NCI-H2171 (cell line): ENCODE measurements around the gene MPZ.
"Not testable (repeated sequence)": the region's sequence is repeated elsewhere in the genome, so short reads cannot be mapped to it uniquely, and the experiment has no call there.

ENCODE experiments used
- DNase-seq: peaks from one replicate; lab custom pipeline; 2025; lab: John Stamatoyannopoulos, UW

MPZ gene

DNA sequence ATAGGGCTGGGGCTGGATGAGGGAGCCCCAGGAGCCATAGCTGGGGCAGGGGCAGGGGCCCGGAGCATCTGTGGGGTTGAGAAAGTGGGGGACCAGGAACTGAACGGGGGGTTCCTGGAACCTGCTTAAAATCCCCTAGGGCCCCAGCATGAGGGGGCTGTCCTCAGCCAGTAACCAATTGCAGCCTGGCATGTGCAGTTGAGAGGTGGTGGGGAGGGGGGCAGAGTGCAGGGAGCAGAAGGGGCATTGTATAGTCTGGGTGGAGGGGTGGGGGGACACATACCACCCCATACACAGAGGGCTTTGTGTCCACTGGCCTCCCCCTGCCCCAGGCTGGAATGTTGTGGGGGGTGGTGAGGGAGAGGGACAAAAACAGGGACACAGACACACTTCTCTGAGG, at the start of gene MPZ:
Gene MPZ, minus strand, starts transcription at position 101 of the 400 bp plus-strand sequence. Its CDS starts 63 bp downstream, at position 38.
- no peak for DNase-seq

DNA sequence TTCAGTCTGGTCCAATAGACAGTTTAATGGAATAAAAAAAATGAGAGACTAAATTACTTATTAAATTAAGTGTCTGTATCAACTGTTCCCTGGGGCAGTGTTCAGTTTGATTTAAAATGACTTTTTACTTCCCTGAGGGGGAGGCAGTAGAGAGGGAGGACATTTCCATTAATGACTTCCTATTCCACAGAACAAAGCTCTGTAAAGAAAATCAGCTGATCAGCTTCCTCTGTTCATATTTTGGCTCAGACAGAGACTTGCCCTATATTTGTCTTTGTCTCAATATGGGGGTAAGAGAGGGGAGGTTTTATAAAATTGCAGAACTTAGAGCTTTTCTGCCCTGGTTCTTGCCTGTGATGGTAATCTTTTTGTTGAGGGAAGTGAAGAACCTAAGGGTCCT, 49.5 kb upstream of the MPZ start:
- DNase-seq, result no peak

DNA sequence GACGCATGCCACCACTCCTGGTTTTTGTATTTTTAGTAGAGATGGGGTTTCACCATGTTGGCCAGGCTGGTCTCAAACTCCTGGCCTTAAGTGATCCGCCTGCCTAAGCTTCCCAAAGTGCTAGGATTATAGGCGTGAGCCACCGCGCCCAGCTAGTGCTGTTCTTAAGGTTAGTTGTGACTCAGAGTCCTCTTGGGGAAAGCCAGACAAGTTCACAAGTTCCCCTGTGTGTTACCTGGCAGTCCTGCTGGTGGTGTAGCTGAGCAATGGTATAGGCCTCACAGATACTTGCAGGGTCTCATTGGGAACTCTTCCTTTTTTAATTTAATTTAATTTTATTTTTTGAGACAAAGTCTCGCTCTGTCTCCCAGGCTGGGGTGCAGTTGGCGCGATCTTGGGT, 47.3 kb upstream of the MPZ start:
- DNase-seq, result no peak

DNA sequence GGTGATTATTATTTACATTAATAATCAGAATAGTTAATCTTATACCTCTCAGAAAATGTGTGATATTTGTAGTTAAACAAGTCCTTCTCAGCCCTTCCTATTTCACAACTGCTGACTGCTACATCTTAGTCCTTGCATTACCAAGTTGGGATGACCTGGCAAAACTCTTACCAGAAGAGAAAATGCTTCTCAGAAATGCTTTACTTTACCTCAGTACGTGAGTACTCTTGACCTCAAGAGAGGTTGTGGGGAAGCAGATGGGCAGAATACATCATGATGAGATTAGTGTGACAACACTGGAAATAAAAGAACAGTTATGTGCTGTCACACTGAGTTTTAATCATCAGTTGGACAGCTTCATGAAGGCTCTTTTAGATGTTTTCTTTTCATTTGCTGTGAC, 41.7 kb upstream of the MPZ start:
- no peak for DNase-seq

DNA sequence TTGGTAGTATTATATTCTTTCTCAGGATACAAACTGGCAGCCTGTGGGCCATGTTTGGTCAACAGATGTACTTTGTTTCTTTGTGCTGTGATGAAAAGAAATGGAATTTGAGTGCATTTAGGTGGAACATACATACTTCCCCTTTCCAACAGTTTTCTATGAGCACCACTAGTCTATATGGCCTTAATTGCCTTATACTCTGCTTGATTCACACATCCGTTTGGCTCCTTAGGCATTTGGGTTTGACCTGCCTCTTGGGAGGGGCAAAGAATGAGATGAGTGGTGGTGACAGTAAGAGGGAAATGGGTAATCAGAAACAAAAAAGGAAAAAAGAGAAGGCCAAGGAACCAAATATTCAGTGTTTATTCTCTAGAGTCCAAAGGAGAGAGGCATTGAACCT, 40.9 kb upstream of the MPZ start:
- DNase-seq, result no peak

DNA sequence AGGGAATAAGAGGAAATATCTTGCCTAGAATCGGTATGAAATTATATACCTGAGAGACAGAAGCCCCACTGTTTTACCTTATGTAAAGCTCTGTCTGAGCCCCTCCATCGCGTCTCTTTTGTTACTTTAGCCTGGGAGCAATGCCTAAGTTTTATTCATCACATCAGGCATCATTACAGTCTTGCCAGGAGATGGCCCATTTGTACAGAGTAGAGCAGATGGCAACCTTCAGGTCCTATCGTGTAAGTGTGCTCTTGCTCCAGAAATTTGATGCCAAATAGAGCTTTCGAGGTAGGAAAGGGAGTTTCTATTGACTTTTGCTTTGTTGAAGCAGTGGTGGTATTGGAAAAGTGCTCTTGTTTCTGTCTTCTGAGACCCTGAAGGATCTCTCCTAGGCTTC, 33.1 kb upstream of the MPZ start:
- peak; percentile 33 for DNase-seq

DNA sequence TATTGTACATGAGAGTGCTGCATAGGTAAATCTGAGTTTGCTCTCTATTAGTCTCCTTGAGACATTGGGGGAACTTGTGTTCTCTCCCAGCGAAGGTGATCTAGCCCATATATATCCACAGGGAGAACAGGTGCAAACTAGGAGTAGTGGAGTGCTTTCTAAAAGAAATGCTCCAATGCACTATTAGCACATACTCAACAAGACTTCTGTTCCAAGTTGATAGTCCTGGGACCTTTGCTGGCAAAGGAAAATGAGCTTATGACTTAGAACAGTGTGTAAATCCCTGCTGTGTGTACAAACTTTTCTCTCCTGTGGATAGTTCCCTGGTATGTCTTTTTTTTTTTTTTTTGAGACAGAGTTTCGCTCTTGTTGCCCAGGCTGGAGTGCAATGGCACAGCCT, 32.4 kb upstream of the MPZ start:
- no peak for DNase-seq

DNA sequence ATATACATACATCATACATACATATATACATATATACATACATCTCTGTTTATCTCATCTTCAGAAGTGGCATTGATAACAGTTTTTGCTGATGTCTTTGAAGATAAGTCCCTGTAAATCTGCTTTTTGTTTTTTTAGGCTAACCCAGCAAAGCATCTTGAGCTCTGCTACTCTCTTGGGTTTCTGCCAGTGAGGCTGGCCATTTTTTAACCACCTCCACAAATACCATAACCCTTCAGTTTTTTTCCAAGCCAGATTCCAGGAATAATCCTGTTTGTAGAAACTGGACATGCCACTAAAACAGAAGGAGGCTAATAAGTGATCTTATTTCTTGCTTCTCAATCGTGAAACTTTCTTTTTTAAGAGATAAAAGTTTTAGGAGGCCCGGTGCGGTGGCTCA, 26.0 kb upstream of the MPZ start:
- no peak for DNase-seq

DNA sequence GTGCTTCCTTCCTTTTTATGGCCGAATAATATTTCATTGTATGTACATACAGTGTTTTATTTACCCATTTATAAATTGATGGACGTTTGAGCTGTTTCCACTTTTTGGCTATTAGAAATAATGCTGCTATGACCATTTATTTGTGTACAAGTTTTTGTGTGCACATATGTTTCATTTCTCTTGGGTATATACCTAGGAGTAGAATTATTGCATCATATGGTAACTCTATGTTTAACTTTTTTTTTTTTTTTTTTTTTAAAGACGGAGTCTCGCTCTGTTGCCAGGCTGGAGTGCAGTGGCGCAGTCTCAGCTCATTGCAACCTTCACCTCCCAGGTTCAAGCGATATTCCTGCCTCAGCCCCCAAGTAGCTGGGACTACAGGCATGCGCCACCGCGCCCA, 23.4 kb upstream of the MPZ start:
- no peak for DNase-seq

DNA sequence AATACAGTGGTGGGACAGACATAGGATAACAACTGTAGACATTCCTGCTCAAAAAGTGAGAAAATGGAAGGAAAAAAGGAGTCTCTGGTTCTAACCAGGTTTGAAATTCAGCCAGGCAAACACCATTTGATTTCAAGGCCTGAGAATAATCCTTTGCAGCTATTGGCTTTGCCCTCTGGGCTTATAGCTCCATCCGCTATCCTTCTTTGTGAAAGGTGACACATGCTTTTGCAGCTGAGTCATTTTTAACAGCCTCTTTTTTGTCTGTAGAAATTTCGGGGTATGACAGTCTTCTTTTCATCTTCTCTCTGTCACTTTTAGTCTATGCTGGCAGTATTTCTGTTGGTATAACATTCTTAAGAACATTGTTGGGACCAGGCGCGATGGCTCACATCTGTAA, 20.6 kb upstream of the MPZ start:
- DNase-seq, result no peak

DNA sequence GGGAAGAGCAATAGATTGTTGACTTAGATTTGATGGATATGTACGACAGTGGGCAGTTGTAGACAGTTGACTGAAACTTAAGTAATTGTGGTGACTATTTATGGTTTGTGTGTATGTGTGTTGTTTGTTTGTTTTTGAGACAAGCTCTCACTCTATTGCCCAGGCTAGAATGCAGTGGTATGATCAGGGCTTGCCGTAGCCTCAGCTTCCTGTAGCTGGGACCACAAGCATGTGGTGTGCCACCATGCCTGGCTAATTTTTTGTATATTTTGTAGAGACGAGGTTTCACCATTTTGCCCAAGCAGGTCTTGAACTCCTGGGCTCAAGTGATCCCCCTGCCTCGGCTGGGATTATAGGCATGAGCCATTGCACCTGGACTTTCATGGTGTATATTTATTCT, 14.3 kb upstream of the MPZ start:
- DNase-seq, result no peak

DNA sequence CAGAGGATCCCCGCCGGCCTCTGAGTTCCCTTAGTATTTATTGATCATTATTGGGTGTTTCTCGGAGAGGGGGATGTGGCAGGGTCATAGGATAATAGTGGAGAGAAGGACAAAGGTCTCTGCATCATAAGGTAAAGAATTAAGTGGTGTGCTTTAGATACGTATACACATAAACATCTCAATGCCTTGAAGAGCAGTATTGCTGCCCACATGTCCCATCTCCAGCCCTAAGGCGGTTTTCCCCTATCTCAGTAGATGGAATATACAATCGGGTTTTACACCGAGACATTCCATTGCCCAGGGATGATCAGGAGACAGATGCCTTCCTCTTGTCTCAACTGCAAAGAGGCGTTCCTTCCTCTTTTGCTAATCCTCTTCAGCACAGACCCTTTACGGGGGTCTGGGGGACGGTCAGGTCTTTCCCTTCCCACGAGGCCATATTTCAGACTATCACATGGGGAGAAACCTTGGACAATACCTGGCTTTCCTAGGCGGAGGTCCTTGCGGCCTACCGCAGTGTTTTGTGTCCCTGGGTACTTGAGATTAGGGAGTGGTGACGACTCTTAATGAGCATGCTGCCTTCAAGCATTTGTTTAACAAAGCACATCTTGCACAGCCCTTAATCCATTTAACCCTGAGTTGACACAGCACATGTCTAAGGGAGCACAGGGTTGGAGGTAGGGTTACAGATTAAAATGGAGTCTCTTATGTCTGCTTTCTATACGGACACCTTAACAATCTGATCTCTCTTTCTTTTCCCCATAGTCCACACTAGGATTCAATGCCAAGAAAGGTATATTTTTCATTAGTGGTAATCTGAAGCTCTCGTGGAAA, 6.3 kb upstream of the MPZ start:
- not testable (repeated sequence) for DNase-seq

DNA sequence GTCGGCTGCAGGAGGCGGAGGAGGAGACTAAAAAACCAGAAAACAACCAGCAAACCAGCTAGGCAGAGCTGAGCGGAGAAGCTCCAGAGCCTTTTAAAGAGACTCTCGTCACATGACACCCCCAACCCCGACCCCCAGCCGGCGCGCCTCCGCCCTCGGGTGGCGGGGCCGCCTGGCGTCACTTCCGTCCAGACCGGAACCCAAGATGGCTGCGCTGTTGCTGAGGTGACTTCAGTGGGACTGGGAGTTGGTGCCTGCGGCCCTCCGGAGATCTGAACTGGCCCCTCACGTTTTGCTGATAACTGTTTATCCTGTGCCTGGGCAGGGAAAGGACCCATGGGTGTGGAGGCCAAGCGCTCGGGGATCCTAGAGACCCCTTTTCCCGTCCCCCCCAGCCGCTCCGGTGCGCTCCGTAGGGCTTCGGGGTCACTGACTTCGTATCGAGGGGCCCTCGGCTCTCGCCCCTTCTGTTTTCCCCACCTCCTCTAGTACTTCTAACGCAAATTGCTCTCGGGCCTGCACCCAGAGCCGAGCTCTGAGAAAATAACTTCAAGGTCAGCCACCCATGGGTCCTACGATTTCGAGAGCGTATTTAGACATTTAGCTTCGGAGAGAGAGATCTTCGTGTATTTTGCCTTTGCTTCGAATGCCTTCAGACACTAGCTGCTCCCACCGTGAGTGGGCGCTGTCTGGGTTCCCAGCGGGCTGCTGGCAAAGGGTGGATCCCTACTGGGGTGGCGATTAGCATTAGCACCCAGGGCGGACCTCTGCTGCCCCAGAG, 4.6 kb upstream of the MPZ start, which contains the start of gene SDHC:
Gene SDHC, plus strand, starts transcription at position 181 of the 781 bp plus-strand sequence. Its CDS starts 25 bp downstream, at position 206.
- DNase-seq, result peak; percentile 82

DNA sequence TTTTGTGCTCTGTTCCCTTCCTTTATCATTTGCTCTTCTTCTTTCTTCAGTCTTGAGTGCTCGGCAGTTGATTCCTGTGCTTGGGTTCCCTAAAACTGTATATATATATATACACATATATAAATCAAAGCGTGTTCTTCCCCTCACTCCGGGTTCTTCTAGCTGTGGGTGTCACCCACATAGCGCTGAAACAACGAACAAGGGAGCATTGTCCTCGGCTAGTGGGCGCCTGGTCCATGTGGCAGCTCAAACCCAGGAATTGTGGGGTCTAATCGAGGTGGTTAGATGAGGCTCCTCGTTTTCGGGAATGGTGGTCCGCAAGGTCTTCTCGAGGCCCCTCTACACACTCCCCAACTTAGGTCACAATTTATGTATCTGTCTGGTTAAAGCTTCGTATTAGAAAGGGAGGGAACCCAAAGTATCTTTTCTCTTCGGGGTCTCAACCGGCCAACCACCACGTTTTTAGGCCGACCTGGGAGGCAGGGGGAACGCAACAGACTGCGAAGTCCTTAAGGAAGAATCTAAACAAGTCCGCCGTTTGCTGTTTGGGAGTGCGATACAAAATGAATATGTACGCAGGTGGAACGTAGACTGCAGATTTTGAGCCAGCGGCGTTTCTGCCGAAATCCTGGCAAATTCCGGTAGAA, 3.9 kb upstream of the MPZ start:
- DNase-seq, result no peak

DNA sequence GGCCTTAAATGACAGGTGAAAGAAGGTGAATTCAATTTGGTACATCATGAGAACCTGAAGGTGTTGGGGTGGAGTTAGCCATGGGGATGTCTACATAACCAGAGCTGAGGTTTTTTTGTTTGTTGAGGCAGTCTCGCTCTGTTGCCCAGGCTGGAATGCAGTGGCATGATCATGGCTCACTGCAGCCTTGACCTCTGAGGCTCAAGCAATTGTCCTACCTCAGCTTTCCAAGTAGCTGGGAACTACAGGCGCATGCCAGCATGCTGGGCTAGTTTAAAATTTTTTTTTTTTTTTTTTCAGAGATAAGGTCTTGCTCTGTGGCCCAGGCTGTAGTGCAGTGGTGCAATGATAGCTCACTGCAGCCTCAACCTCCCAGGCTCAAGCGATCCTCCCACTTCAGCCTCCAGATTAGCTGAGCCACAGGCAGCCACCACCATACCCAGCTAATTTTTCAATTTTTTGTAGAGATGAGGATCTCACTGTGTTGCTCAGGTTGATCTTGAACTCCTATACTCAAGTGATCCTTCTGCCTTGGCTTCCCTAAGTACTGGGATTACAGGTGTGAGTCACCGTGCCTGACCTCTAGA, 1.9 kb upstream of the MPZ start:
- DNase-seq, result no peak

DNA sequence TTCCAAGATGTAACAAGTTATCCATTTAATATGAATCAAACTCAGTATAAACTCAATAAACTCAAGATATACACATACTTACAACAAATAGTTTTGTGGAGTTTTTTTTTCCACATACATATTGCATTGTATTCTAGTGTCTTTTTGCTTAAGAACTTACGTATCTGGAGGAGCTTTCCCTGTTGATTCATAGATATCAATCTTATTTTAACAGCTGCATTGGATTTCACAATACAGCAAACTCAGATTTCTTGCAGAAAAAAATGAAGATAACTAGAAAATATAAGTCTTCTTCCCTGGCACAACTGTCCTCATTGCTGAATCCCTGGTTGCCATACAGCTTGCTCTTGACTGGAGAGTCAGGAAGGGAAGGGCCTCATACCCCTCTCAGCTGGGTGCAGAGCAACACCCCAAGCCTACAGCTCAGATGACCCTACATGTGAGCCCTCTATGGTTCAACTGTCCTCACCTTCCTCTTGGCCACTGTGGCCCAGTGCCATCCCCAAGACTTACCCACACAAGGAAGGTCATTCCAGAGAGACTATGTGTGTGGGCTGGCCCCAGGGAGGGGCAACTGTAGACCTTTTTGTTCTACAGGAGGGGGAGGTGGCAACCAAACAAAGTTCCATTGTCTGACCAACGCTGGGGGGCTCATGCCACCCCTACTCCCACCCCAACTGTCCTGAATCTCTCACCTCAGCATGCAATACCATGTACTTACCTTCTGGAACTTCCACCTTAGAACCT, 1.7 kb downstream of the MPZ start:
- no peak for DNase-seq

DNA sequence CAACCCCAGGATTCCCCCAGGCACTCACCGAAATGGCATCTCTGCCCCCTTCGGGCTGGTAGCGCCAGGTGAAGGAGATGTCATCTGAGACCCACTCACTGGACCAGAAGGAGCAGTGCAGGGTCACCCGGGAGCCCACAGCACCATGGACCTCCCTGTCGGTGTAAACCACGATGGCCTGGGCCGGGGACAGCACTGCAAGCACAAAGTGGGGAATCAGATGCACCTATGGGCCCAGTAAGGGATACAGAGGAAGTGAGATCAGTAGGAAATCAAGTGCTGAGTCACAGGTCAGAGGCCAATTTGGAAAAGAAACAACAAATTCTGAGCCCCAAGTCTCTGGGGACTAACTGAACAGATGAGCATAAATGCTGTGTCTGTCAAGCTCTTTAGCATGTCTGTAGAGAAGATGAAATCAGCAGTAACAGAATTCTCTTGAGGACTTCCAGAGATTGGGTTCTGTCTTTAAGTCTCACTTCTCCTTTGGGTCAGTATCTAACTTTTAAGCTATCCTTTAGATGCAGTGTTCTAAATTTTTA, 2.5 kb downstream of the MPZ start:
- DNase-seq, result peak; percentile 61

DNA sequence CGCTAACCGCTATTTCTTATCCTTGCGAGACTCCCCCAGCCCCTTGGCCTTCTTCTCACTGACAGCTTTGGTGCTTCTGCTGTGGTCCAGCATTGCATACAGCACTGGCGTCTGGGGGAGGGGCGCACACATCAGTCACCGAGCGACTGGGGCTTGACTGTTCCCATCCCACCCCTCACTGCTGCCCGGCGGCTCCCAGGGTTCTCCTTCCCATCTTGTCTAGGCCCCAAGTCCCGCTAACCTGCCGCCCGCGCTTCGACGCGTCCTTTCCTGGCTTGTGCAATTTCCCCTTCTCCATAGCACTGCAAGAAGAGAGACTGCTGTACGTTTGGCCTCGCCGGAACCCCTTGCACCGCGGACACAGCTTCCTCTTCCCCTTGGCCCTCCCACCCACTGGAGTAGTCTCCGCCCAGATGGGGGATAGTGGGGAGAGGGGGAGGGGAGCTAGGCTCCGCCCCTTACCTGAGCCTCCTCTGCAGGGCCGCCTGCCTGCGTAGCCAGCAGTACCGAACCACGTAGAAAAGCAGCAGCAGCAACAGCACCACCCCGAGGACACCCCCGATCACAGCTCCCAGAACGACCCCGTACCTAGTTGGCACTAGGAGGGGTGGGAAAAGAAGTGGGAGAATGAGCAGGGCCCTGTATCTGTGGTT, 3.8 kb downstream of the MPZ start:
- DNase-seq, result peak; percentile 49

DNA sequence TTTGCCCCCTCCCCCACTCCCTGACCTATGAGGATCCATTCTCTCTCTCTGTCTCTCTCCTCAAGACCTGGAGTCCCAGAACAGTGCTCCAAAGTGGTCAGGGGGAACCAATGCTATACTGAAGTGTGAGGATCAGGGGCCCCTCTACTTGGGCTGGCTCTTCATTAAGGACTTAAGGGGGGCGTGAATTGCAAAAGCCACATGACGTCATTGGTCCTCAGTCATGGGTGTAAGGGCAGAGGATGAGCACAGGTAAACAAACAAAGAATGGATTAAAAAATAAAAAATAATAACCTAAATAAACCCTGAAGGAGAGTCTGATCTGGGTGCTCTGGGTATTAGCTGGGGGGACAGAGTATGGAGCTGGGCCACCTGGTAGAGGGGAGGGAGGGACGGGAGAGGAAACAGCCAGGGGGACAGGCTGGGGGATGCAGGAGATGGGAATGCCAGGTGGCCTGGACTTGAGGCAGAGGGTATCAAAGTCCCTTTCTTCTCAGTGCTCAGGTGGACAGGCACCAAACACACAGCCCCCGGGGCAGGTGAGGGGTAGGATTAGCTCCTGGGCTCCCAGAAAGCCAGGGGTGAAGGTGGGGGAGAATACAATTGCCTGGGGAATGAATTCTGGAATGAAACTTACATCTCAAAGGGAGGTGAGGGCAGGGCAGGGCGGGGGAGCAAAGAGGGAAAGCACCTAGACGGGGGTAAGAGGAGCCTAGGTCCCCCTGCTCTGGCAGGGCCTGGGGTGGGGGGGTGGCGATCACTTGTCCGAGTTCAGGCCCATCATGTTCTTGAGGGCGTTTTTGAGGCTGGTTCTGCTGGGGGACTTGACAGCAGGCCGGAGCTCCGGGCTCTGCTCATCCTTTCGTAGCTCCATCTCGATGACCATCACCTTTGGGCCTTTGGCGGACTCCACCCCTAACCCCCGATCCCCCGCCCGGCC, 4.6 kb downstream of the MPZ start:
- no peak for DNase-seq

DNA sequence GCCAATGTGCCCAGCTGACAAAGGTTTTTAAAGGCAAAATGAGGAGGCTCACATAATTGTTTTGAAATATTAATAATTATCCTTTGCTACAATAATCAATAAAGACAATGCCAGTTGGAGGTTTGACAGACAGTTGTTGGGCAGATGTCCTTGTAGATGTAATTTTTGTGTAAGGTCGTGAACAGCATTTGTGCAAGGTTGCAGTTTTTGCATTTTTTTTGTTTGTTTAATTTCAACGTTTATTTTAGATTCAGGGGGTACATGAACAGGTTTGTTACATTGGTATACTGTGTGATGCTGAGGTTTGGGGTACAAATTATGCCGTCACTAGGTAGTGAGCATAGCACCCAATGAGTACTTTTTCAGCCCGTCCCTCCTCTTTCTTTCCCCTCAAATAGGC, 9.3 kb downstream of the MPZ start:
- no peak for DNase-seq
